NCI-H510A treated with DMSO at 0.1 percent for 48 hours (cell line): Measurements from ENCODE around the gene GRB14.
A peak's percentile ranks its signal among the peaks of the same experiment; 100 is the strongest.
"Not testable (repeated sequence)": the region's sequence is repeated elsewhere in the genome, so short reads cannot be mapped to it uniquely, and the experiment has no call there.

Experiments used
- DNase-seq: peaks from one replicate; lab custom pipeline; 2025; lab: John Stamatoyannopoulos, UW

Gene GRB14

GRCh38 chr2:164620873-164621763 lies at the start of gene GRB14:
Gene GRB14 (minus strand): TSS chr2:164621482. CDS start chr2:164621309, 173 bp downstream.
- peak; percentile 73 for DNase-seq

- DNase-seq: no peak
These were observed 48.0 kb upstream of the GRB14 start for GRCh38 chr2:164669291-164669690.

- DNase-seq: no peak
These were observed 46.3 kb upstream of the GRB14 start for GRCh38 chr2:164667566-164667965.

- no peak for DNase-seq
These were observed 42.8 kb upstream of the GRB14 start for GRCh38 chr2:164664070-164664469.

GRCh38 chr2:164662868-164663631 lies 41.8 kb upstream of the GRB14 start:
- no peak for DNase-seq

- no peak for DNase-seq
These were observed 40.8 kb upstream of the GRB14 start for GRCh38 chr2:164662066-164662465.

- no peak for DNase-seq
These were observed 40.1 kb upstream of the GRB14 start for GRCh38 chr2:164661349-164661748.

- no peak for DNase-seq
These were observed 35.8 kb upstream of the GRB14 start for GRCh38 chr2:164657129-164657528.

- no peak for DNase-seq
These were observed 34.5 kb upstream of the GRB14 start for GRCh38 chr2:164655750-164656149.

GRCh38 chr2:164655336-164655735 lies 34.1 kb upstream of the GRB14 start:
- no peak for DNase-seq

GRCh38 chr2:164651361-164651760 lies 30.1 kb upstream of the GRB14 start:
- DNase-seq: no peak

- no peak for DNase-seq
These were observed 22.9 kb upstream of the GRB14 start for GRCh38 chr2:164644036-164644700.

GRCh38 chr2:164642946-164643555 lies 21.8 kb upstream of the GRB14 start:
- DNase-seq: no peak

GRCh38 chr2:164642268-164642667 lies 21.0 kb upstream of the GRB14 start:
- DNase-seq: no peak

GRCh38 chr2:164628319-164628718 lies 7.0 kb upstream of the GRB14 start:
- not testable (repeated sequence) for DNase-seq

GRCh38 chr2:164625378-164625971 lies 4.2 kb upstream of the GRB14 start:
- DNase-seq: no peak

GRCh38 chr2:164624316-164624715 lies 3.0 kb upstream of the GRB14 start:
- DNase-seq: no peak

GRCh38 chr2:164622338-164623106 lies 1.2 kb upstream of the GRB14 start:
- no peak for DNase-seq

GRCh38 chr2:164621764-164622105 lies 453 bp upstream of the GRB14 start:
- DNase-seq: peak; percentile 36

- peak; percentile 46 for DNase-seq
These were observed 825 bp downstream of the GRB14 start for GRCh38 chr2:164620457-164620856.

GRCh38 chr2:164617466-164617865 lies 3.8 kb downstream of the GRB14 start:
- no peak for DNase-seq
